Chondrocyte (in vitro differentiated cells): ENCODE measurements around the gene MRPL28. TPM values are rescaled to one million over a fixed set of nuclear protein-coding genes. Genes with fewer than 3 reads are reported as not detected.
"Not testable (repeated sequence)": the region's sequence is repeated elsewhere in the genome, so short reads cannot be mapped to it uniquely, and the experiment has no call there.

ENCODE experiments used
- DNase-seq: peaks from one replicate; pipeline ENCODE4 v3.0.0; 2021; ENCODE audit warnings: mixed read lengths, low spot score
- H3K27ac Mint-ChIP-seq: one replicate; pipeline ENCODE4 v1.8.0; 2021; ENCODE audit warnings: mild to moderate bottlenecking, moderate library complexity, mixed read lengths; ENCODE audit not compliant: unreplicated experiment
- H3K27me3 Mint-ChIP-seq: 2 replicates; pipeline ENCODE4 v1.8.0; 2021; ENCODE audit warnings: low read depth, mixed read lengths
- H3K36me3 Mint-ChIP-seq: 2 replicates; pipeline ENCODE4 v1.8.0; 2021; ENCODE audit warnings: low read depth, mixed read lengths
- H3K4me1 Mint-ChIP-seq: 2 replicates; pipeline ENCODE4 v1.8.0; 2021; ENCODE audit warnings: low read depth, mild to moderate bottlenecking, mixed read lengths
- H3K4me3 Mint-ChIP-seq: one replicate; pipeline ENCODE4 v1.8.0; 2021; ENCODE audit warnings: mild to moderate bottlenecking, moderate library complexity, mixed read lengths; ENCODE audit not compliant: unreplicated experiment
- H3K9me3 Mint-ChIP-seq: 2 replicates; pipeline ENCODE4 v1.8.0; 2021; ENCODE audit warnings: low read depth, mixed read lengths
- total RNA-seq: library from RNA; stranded (reverse); gene quantifications from 3 replicates; pipeline ENCODE4 v1.2.1, GENCODE V29; 2021
- TF ChIP-seq, protein P1 (sequence below): fragments of 200-600 bp; sonication (generic); IDR thresholded peaks from 2 replicates; pipeline ENCODE4 v1.5.0; 2021; ENCODE audit warnings: antibody characterized with exemption, mild to moderate bottlenecking, moderate library complexity

The MRPL28 gene
- total RNA-seq, 1 donor from 2014 or later = 53.4 TPM

GRCh38 chr16:351804-352520 lies 18.4 kb downstream of the MRPL28 start:
- Mint-ChIP-seq H3K36me3 (no peaks in the 10 kb centered on the region), H3K4me3 (peak overlapping the region; percentile 79)
- DNase-seq = no peak

GRCh38 chr16:350203-350602 lies 20.1 kb downstream of the MRPL28 start:
- Mint-ChIP-seq H3K27me3 (no peaks in the 10 kb centered on the region), H3K4me1 (peaks cover 28% of the 10 kb centered on the region), H3K4me3 (no peak overlapping the region), H3K27ac (no peak overlapping the region), H3K36me3 (peaks cover 4% of the 10 kb centered on the region), H3K9me3 (no peaks in the 10 kb centered on the region)
- TF ChIP-seq, protein P1, sequence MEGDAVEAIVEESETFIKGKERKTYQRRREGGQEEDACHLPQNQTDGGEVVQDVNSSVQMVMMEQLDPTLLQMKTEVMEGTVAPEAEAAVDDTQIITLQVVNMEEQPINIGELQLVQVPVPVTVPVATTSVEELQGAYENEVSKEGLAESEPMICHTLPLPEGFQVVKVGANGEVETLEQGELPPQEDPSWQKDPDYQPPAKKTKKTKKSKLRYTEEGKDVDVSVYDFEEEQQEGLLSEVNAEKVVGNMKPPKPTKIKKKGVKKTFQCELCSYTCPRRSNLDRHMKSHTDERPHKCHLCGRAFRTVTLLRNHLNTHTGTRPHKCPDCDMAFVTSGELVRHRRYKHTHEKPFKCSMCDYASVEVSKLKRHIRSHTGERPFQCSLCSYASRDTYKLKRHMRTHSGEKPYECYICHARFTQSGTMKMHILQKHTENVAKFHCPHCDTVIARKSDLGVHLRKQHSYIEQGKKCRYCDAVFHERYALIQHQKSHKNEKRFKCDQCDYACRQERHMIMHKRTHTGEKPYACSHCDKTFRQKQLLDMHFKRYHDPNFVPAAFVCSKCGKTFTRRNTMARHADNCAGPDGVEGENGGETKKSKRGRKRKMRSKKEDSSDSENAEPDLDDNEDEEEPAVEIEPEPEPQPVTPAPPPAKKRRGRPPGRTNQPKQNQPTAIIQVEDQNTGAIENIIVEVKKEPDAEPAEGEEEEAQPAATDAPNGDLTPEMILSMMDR = no peak
- DNase-seq = no peak

More at GRCh38 chr16:351804-352520, 18.4 kb downstream of the MRPL28 start:
- H3K4me1 Mint-ChIP-seq = peaks cover 19% of the 10 kb centered on the region
- H3K27ac Mint-ChIP-seq = peak overlapping the region; percentile 80
- H3K9me3 Mint-ChIP-seq = no peaks in the 10 kb centered on the region
- TF ChIP-seq, protein P1 = no peak
- H3K27me3 Mint-ChIP-seq = no peaks in the 10 kb centered on the region

DNA sequence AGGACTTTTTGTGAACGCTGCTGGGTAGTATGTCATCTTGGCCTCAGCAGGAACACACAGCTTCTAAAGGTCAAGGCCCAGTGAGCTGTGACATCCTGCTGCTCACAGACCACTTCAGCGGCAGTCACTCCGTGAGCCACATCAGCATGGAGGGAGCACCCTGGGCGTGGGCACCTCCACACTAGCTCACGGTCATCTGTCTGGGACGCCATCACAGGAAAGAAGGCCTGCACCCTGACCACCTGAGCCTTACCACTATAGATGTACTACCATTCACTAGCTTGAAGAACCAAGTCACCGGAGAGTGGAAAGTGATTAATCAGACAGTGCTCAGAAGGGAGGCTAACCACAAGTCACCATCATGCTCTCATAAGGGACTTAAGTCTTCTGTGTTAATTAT lies 21.1 kb downstream of the MRPL28 start:
- Mint-ChIP-seq H3K27ac (no peak overlapping the region), H3K4me1 (peaks cover 33% of the 10 kb centered on the region), H3K4me3 (peak overlapping the region; percentile 12), H3K27me3 (no peaks in the 10 kb centered on the region), H3K36me3 (peaks cover 5% of the 10 kb centered on the region), H3K9me3 (no peaks in the 10 kb centered on the region)
- TF ChIP-seq, protein P1 = no peak
- DNase-seq = no peak

DNA sequence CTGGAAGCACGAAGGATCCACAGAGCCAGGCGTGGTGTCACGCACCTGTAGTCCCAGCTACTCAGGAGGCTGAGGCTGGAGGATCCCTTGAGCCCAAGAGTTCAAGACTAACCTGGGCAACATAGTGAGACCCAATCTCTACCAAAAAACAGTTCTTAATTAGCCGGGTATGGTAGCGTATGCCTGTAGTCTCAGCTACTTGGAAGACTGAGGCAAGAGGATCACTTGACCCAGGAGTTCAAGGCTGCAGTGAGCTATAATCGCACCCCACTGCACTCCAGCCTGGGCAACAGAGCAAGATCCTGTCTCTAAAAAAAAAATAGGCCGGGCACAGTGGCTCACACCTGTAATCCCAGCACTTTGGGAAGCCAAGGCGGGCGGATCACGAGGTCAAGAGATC lies 21.8 kb downstream of the MRPL28 start:
- not testable (repeated sequence) for H3K27me3 Mint-ChIP-seq, H3K9me3 Mint-ChIP-seq, DNase-seq, H3K4me3 Mint-ChIP-seq, H3K27ac Mint-ChIP-seq, H3K36me3 Mint-ChIP-seq
- H3K4me1 Mint-ChIP-seq = peaks cover 33% of the 10 kb centered on the region

DNA sequence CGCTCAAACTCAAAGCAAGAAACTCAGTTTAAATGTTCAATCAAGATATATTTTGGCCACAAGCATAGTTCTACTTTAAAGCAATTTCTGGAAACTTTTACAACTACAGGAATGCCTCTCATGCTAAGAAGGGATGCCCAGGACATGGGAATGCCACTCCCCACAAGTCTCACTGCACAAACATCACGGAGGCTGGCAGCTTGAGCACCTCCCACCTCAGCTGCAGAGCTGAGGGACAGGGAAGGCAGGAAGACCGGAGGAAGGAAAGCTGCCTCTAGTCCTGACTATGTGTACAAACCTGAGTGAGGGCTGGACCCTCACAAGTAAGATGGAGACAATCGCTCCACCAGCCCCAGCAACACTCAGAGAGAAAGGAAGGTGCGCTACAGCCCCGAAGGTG lies 23.1 kb downstream of the MRPL28 start:
- Mint-ChIP-seq H3K27ac (no peak overlapping the region), H3K9me3 (no peaks in the 10 kb centered on the region), H3K4me1 (peaks cover 33% of the 10 kb centered on the region)

More for the DNA sequence above, 23.1 kb downstream of the MRPL28 start:
- TF ChIP-seq, protein P1 = no peak
- no peaks in the 10 kb centered on the region for H3K27me3 Mint-ChIP-seq
- H3K4me3 Mint-ChIP-seq = no peak overlapping the region
- H3K36me3 Mint-ChIP-seq = peaks cover 5% of the 10 kb centered on the region
- DNase-seq = no peak
